ENCODE results near the gene APOD. TPM values are rescaled to one million over a fixed set of nuclear protein-coding genes. Genes with fewer than 3 reads are reported as not detected.
A peak's percentile ranks its signal among the peaks of the same experiment; 100 is the strongest.
"Not testable (repeated sequence)": the region's sequence is repeated elsewhere in the genome, so short reads cannot be mapped to it uniquely, and the experiment has no call there.

The APOD gene
- total RNA-seq, result 100 to 1,000 TPM in 2 of 6 donors, 10 to 100 TPM in 4; 29.7 to 120 (median 67.4) TPM

- no peaks in the 10 kb centered on the region for H3K9me3 ChIP-seq
- peak within 1 kb of the TSS; percentile 10 to 57 (median 34) for H3K27ac ChIP-seq
- H3K27me3 ChIP-seq, result no peaks in the 10 kb centered on the region
- peak in 1 of 2 donors; percentile 53 for ATAC-seq (ENCODE audit: low FRiP score in 2 of 2)
- TF ChIP-seq CTCF (IDR thresholded peaks at IDR 0.05), result no peak
- TF ChIP-seq POLR2A (IDR thresholded peaks at IDR 0.05), result no peak
- no peak for TF ChIP-seq EP300 (IDR thresholded peaks at IDR 0.05)
- no peak for TF ChIP-seq POLR2AphosphoS5 (IDR thresholded peaks at IDR 0.05)
- H3K36me3 ChIP-seq, result no peaks in the 10 kb centered on the region
- H3K4me3 ChIP-seq, result peak within 1 kb of the TSS in 2 of 4 donors; percentile 26 to 30
- WGBS, 2 donors, result 27 to 42% methylated on average over 16 of the region's 16 CpGs
- H3K4me1 ChIP-seq, result peaks cover 9 to 17% (median 15%) of the 10 kb centered on the region in 4 donors
- peak; percentile 31 to 41 for DNase-seq
Measured at GRCh38 chr3:195583831-195584542, at the start of gene APOD. Gene APOD (minus strand): TSS chr3:195583940. CDS start chr3:195579461, 4,479 bp downstream.

GRCh38 chr3:195633351-195633750 is 49.6 kb upstream of the APOD start:
- ATAC-seq (ENCODE audit: low FRiP score in 2 of 2); H3K4me1 ChIP-seq; DNase-seq; H3K9me3 ChIP-seq; H3K4me3 ChIP-seq; H3K36me3 ChIP-seq; H3K27ac ChIP-seq; H3K27me3 ChIP-seq: not testable (repeated sequence)
- WGBS, 2 donors, result 71 to 75% methylated on average over 2 of the region's 3 CpGs

GRCh38 chr3:195632501-195633185 is 48.9 kb upstream of the APOD start:
- not testable (repeated sequence) for H3K27me3 ChIP-seq; H3K36me3 ChIP-seq; H3K9me3 ChIP-seq; ATAC-seq (ENCODE audit: low FRiP score in 2 of 2); H3K4me3 ChIP-seq; DNase-seq; H3K4me1 ChIP-seq; H3K27ac ChIP-seq
- WGBS, 2 donors, result 91% methylated on average over 16 to 19 of the region's 19 CpGs

GRCh38 chr3:195632046-195632445 is 48.3 kb upstream of the APOD start:
- not testable (repeated sequence) for H3K36me3 ChIP-seq; H3K4me1 ChIP-seq; ATAC-seq (ENCODE audit: low FRiP score in 2 of 2); H3K27me3 ChIP-seq; H3K9me3 ChIP-seq; H3K27ac ChIP-seq; H3K4me3 ChIP-seq
- WGBS, 2 donors, result 96 to 97% methylated on average over 10 to 13 of the region's 20 CpGs
- peak in 1 of 2 donors; percentile 86 for DNase-seq

GRCh38 chr3:195630938-195631495 is 47.3 kb upstream of the APOD start:
- 100% methylated on average over 4 of the region's 13 CpGs; no CpG with 5 or more reads in 1 of the 2 donors for WGBS, 2 donors
- ATAC-seq (ENCODE audit: low FRiP score in 2 of 2); H3K9me3 ChIP-seq; H3K36me3 ChIP-seq; H3K4me1 ChIP-seq; H3K4me3 ChIP-seq; H3K27me3 ChIP-seq; H3K27ac ChIP-seq: not testable (repeated sequence)
- DNase-seq, result peak in 1 of 2 donors; percentile 58

GRCh38 chr3:195630086-195630917 is 46.6 kb upstream of the APOD start:
- not testable (repeated sequence) for H3K9me3 ChIP-seq; H3K4me1 ChIP-seq; H3K36me3 ChIP-seq; H3K4me3 ChIP-seq; H3K27ac ChIP-seq; ATAC-seq (ENCODE audit: low FRiP score in 2 of 2); H3K27me3 ChIP-seq
- peak in 1 of 2 donors; percentile 62 for DNase-seq
- WGBS, 2 donors, result 65 to 68% methylated on average over 11 to 15 of the region's 32 CpGs

GRCh38 chr3:195629682-195630081 is 45.9 kb upstream of the APOD start:
- H3K4me3 ChIP-seq; ATAC-seq (ENCODE audit: low FRiP score in 2 of 2); H3K36me3 ChIP-seq; H3K27ac ChIP-seq; H3K27me3 ChIP-seq; H3K4me1 ChIP-seq; H3K9me3 ChIP-seq: not testable (repeated sequence)
- DNase-seq, result peak in 1 of 2 donors; percentile 35
- WGBS, 2 donors, result 78 to 88% methylated on average over 5 of the region's 7 CpGs

GRCh38 chr3:195628386-195628920 is 44.7 kb upstream of the APOD start:
- not testable (repeated sequence) for H3K27me3 ChIP-seq; H3K4me1 ChIP-seq; H3K36me3 ChIP-seq; H3K4me3 ChIP-seq; H3K9me3 ChIP-seq; ATAC-seq (ENCODE audit: low FRiP score in 2 of 2); H3K27ac ChIP-seq
- DNase-seq, result peak in 1 of 2 donors; percentile 79
- WGBS, 2 donors, result 88 to 90% methylated on average over 23 of the region's 23 CpGs

- H3K4me3 ChIP-seq; H3K27me3 ChIP-seq; ATAC-seq (ENCODE audit: low FRiP score in 2 of 2); H3K27ac ChIP-seq; H3K36me3 ChIP-seq; H3K4me1 ChIP-seq; H3K9me3 ChIP-seq: not testable (repeated sequence)
- 63 to 69% methylated on average over 27 to 30 of the region's 30 CpGs for WGBS, 2 donors
- DNase-seq, result peak in 1 of 2 donors; percentile 61
Measured at GRCh38 chr3:195627515-195628385, 44.0 kb upstream of the APOD start.
